GM19099 (cell line): ENCODE data around the gene PJA1.

Experiments
- POLR2A ChIP-seq: IDR thresholded peaks from 3 replicates; pipeline ENCODE4 v1.6.1; 2011; ENCODE audit warnings: low read depth; ENCODE audit not compliant: insufficient read length; ENCODE audit errors: extremely low read depth

The PJA1 gene

DNA sequence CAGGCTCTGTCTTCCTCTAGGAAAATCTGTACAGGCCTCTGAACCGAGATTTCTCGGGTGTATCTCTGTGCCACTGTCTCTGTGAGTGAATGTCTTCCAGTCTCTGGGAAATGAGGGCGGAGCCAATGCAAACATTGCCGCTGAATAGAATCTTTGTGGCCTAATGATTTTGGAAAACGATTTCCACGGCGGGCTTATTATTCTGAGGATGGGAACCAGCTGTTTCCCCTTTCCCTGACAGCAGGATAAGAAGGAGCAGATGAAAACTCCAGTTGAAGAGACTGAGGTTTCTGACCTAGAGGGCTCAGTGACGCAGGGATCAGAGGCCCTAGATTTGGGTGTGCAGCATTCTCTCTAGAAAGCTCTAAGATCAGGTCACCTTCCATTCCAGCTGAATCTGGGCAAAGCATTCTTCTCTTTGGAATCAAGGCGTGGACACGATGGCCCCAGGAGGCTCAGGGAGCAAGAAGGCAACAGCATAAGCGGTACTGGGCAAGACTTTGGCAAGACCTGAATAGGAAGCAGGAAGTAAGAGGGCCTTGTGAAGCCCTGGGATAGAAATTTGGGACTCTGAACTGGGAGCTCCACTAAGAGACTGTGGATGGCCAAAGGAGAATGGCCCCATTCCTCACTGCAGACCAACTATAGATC, 47.3 kb downstream of the PJA1 start:
- TF ChIP-seq POLR2A, result no peak

DNA sequence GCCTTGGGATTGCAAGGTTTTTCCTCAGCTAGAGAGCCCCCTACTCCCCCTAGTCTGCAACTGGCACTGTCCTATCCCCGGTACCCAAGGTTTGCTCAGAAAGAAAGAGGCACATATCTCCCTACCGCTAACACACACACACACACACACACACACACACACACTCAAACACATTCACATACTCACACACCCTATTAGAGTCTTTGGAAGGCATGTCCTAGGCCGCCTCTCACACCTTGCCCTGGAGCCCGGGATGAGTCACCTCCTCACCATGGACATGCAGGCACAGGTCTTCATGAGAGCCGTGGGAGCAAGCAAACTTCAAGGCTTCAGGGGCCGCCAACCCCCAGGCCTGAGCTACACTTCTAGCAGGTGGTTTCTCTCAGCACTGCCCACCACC, 49.2 kb downstream of the PJA1 start:
- TF ChIP-seq POLR2A, result no peak

DNA sequence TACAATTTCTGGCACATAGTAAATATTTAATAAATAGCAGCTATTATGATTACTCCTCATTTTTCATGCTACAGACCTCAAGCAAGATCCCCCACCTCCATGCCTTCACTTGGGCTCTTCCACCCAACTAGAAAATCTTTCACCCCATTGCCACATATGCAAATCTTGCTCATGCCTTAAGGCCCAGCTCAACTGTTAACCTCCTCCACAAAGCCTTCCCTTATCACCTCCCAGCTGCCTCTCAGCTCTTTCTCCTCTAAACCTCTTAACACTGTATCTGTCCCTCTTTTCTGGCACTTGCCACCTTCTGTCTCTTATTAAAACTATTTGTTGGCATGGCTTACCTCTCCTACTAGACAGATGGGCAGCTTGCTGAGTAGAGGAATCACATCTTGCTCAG, 51.5 kb downstream of the PJA1 start:
- no peak for TF ChIP-seq POLR2A
